CD14-positive monocyte (primary cell): Measurements from ENCODE around the gene RPL19. TPM values are rescaled to one million over a fixed set of nuclear protein-coding genes. Genes with fewer than 3 reads are reported as not detected.

ENCODE experiments used
- DNase-seq, 3 donors: peaks; one replicate each; pipeline ENCODE4 v3.0.0-alpha.2; 2011 to 2022
- H2AFZ ChIP-seq: 2 replicates; pipeline ENCODE4 v1.6.0; 2012; ENCODE audit warnings: mild to moderate bottlenecking, low read depth, low read length, inconsistent platforms; ENCODE audit not compliant: insufficient read depth, poor library complexity, severe bottlenecking
- H3K27ac ChIP-seq, 2 donors: 1 replicate in 1 of 2; 2 replicates in 1 of 2; pipeline ENCODE4 v1.5.1; 2012 to 2013; ENCODE audit warnings: low read length in 2 of 2, control low read depth in 1 of 2, inconsistent platforms in 1 of 2, low read depth in 1 of 2, mild to moderate bottlenecking in 1 of 2
- H3K27me3 ChIP-seq, 2 donors: one replicate each; pipeline versions ENCODE4 v1.6.0 to v1.6.1; 2011 to 2013; ENCODE audit warnings: low read length in 2 of 2; ENCODE audit not compliant: control insufficient read depth in 2 of 2, insufficient read depth in 2 of 2
- H3K36me3 ChIP-seq, 2 donors: replicated peaks in 1 of 2; 1 replicate in 1 of 2; 2 replicates in 1 of 2; pipeline versions ENCODE4 v1.5.1 to v1.6.1; 2012 to 2013; ENCODE audit warnings: low read length in 2 of 2, control low read depth in 1 of 2, inconsistent platforms in 1 of 2, mild to moderate bottlenecking in 1 of 2; ENCODE audit not compliant: insufficient read depth in 2 of 2, control insufficient read depth in 1 of 2
- H3K4me1 ChIP-seq, 2 donors: 1 replicate in 1 of 2; 2 replicates in 1 of 2; pipeline versions ENCODE4 v1.5.1 to v1.6.1; 2012 to 2013; ENCODE audit warnings: low read length in 2 of 2, control low read depth in 1 of 2, inconsistent platforms in 1 of 2, mild to moderate bottlenecking in 1 of 2, moderate library complexity in 1 of 2; ENCODE audit not compliant: insufficient read depth in 2 of 2, control insufficient read depth in 1 of 2
- H3K4me2 ChIP-seq: replicated peaks from 2 replicates; pipeline ENCODE3; 2012; ENCODE audit warnings: low read length, moderate library complexity, mild to moderate bottlenecking; ENCODE audit not compliant: poor library complexity, severe bottlenecking; ENCODE audit errors: extremely low read depth
- H3K4me3 ChIP-seq, 3 experiments: fragments of 200-600 bp in 1 of 3; sonication (generic) in 1 of 3; replicated peaks in 1 of 3; 1 replicate in 2 of 3; 2 replicates in 1 of 3; pipeline ENCODE4 v1.5.1; 2011 to 2013; ENCODE audit warnings: low read length in 3 of 3, mild to moderate bottlenecking in 3 of 3, control low read depth in 2 of 3, low read depth in 2 of 3, inconsistent platforms in 1 of 3, moderate library complexity in 1 of 3
- H3K79me2 ChIP-seq: 2 replicates; pipeline ENCODE4 v1.6.0; 2012; ENCODE audit warnings: mild to moderate bottlenecking, control low read depth, inconsistent platforms, low read length, moderate library complexity; ENCODE audit not compliant: insufficient read depth
- H3K9ac ChIP-seq: 2 replicates; pipeline ENCODE4 v1.6.0; 2017; ENCODE audit warnings: low read length, mild to moderate bottlenecking; ENCODE audit not compliant: insufficient read depth, poor library complexity, severe bottlenecking
- H3K9me3 ChIP-seq, 2 donors: replicated peaks in 1 of 2; 1 replicate in 1 of 2; 2 replicates in 1 of 2; pipeline versions ENCODE4 v1.5.1 to v1.6.1; 2012 to 2013; ENCODE audit warnings: low read length in 2 of 2, control low read depth in 1 of 2; ENCODE audit not compliant: control insufficient read depth in 1 of 2, insufficient read depth in 1 of 2
- H4K20me1 ChIP-seq: 2 replicates; pipeline ENCODE4 v1.6.0; 2012; ENCODE audit warnings: mild to moderate bottlenecking, low read length, control low read depth, moderate library complexity; ENCODE audit not compliant: insufficient read depth
- H3K27ac Mint-ChIP-seq, 7 donors: one replicate each; pipeline ENCODE4 v1.8.0; 2020; ENCODE audit warnings: mild to moderate bottlenecking in 7 of 7, mixed read lengths in 7 of 7, moderate library complexity in 6 of 7, inconsistent platforms in 2 of 7
- H3K27me3 Mint-ChIP-seq, 3 donors: one replicate each; pipeline ENCODE4 v1.8.0; 2021 to 2022; ENCODE audit warnings: low read depth in 3 of 3, mild to moderate bottlenecking in 3 of 3, mixed read lengths in 3 of 3, moderate library complexity in 3 of 3, inconsistent platforms in 1 of 3
- H3K36me3 Mint-ChIP-seq, 2 donors: one replicate each; pipeline ENCODE4 v1.8.0; 2020; ENCODE audit warnings: mixed read lengths in 2 of 2, inconsistent platforms in 1 of 2, mild to moderate bottlenecking in 1 of 2
- H3K4me1 Mint-ChIP-seq: one replicate; pipeline ENCODE4 v1.8.0; 2020; ENCODE audit warnings: mild to moderate bottlenecking, mixed read lengths
- H3K4me3 Mint-ChIP-seq, 2 donors: one replicate each; pipeline ENCODE4 v1.8.0; 2020; ENCODE audit warnings: mild to moderate bottlenecking in 2 of 2, mixed read lengths in 2 of 2, moderate library complexity in 1 of 2
- H3K9me3 Mint-ChIP-seq, 7 donors: one replicate each; pipeline ENCODE4 v1.8.0; 2020 to 2022; ENCODE audit warnings: mixed read lengths in 7 of 7, mild to moderate bottlenecking in 6 of 7, moderate library complexity in 6 of 7, inconsistent platforms in 2 of 7
- WGBS: methylation state at CpG from one replicate; pipeline ENCODE4 v1.1.5; 2013; ENCODE audit warnings: missing lambda C conversion rate; ENCODE audit not compliant: insufficient coverage; 5-methylcytosine and 5-hydroxymethylcytosine counted together
- intact Hi-C, 2 donors: fragments of 100-400 bp; cut with micrococcal nuclease; formaldehyde crosslinking; loops; one replicate each; pipeline versions ENCODE4 v1.15.0 to v1.15.1; 2023
- polyA plus RNA-seq, 3 donors: library from polyadenylated mRNA; depleted of rRNA in 1 of 3; unstranded in 2 of 3; stranded (reverse) in 1 of 3; fragments of 300-500 nt in 2 of 3; fragments of >200 nt in 1 of 3; fragmentation: Illumina TruSeq in 2 of 3; gene quantifications; 1 replicate in 2 of 3; 2 replicates in 1 of 3; pipeline ENCODE4 v1.2.3, GENCODE V29; 2012 to 2021
- TF ChIP-seq, protein P1 (sequence below): fragments of 200-600 bp; IDR thresholded peaks from one replicate; pipeline ENCODE4 v1.8.0; 2022; ENCODE audit warnings: antibody characterized with exemption, mild to moderate bottlenecking

The RPL19 gene
- polyA plus RNA-seq, 3 donors: 1,069 to 1,809 (median 1,232) TPM

GRCh38 chr17:39212195-39212810 is 12.2 kb downstream of the RPL19 start:
- no peak overlapping the region for H2AFZ ChIP-seq
- Mint-ChIP-seq H3K27ac (no peak overlapping the region), H3K27me3 (peaks cover 20 to 52% (median 25%) of the 10 kb centered on the region in 3 donors), H3K4me1 (peaks cover 18% of the 10 kb centered on the region), H3K4me3 (no peak overlapping the region), H3K36me3 (no peaks in the 10 kb centered on the region), H3K9me3 (peaks cover 0 to 10% (median 0%) of the 10 kb centered on the region in 7 donors)
- no peaks in the 10 kb centered on the region for H4K20me1 ChIP-seq
- no peaks in the 10 kb centered on the region for H3K79me2 ChIP-seq
- H3K36me3 ChIP-seq: no peaks in the 10 kb centered on the region
- 90% methylated on average over 9 of the region's 11 CpGs for WGBS
- H3K4me2 ChIP-seq: no peak overlapping the region
- no peak for DNase-seq
- no peak overlapping the region for H3K4me3 ChIP-seq
- H3K27ac ChIP-seq: no peak overlapping the region
- TF ChIP-seq, protein P1, sequence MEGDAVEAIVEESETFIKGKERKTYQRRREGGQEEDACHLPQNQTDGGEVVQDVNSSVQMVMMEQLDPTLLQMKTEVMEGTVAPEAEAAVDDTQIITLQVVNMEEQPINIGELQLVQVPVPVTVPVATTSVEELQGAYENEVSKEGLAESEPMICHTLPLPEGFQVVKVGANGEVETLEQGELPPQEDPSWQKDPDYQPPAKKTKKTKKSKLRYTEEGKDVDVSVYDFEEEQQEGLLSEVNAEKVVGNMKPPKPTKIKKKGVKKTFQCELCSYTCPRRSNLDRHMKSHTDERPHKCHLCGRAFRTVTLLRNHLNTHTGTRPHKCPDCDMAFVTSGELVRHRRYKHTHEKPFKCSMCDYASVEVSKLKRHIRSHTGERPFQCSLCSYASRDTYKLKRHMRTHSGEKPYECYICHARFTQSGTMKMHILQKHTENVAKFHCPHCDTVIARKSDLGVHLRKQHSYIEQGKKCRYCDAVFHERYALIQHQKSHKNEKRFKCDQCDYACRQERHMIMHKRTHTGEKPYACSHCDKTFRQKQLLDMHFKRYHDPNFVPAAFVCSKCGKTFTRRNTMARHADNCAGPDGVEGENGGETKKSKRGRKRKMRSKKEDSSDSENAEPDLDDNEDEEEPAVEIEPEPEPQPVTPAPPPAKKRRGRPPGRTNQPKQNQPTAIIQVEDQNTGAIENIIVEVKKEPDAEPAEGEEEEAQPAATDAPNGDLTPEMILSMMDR: no peak
- intact Hi-C loops: no loop called here
- H3K9ac ChIP-seq: no peak overlapping the region
- H3K27me3 ChIP-seq: peaks cover 0 to 16% of the 10 kb centered on the region in 2 donors
- no peaks in the 10 kb centered on the region for H3K9me3 ChIP-seq
- H3K4me1 ChIP-seq: peaks cover 19 to 21% of the 10 kb centered on the region in 2 donors

- Mint-ChIP-seq H3K4me1 (peaks cover 18% of the 10 kb centered on the region), H3K27me3 (peaks cover 24 to 55% (median 30%) of the 10 kb centered on the region in 3 donors), H3K36me3 (no peaks in the 10 kb centered on the region), H3K9me3 (peaks cover 0 to 10% (median 0%) of the 10 kb centered on the region in 7 donors), H3K27ac (no peak overlapping the region), H3K4me3 (no peak overlapping the region)
- DNase-seq: no peak
- Histone ChIP-seq H3K27me3 (peaks cover 0 to 21% of the 10 kb centered on the region in 2 donors), H2AFZ (no peak overlapping the region), H4K20me1 (no peaks in the 10 kb centered on the region), H3K79me2 (no peaks in the 10 kb centered on the region), H3K4me1 (peaks cover 19 to 21% of the 10 kb centered on the region in 2 donors), H3K9ac (no peak overlapping the region), H3K4me2 (no peak overlapping the region), H3K27ac (no peak overlapping the region), H3K36me3 (no peaks in the 10 kb centered on the region), H3K4me3 (no peak overlapping the region), H3K9me3 (no peaks in the 10 kb centered on the region)
- TF ChIP-seq, protein P1: no peak
- intact Hi-C loops: no loop called here
- 86% methylated on average over 12 of the region's 16 CpGs for WGBS
Measured at GRCh38 chr17:39212841-39213480, 12.9 kb downstream of the RPL19 start.
